Eye (tissue), 1 donor: ENCODE results near the gene CAPRIN1.
A peak's percentile ranks its signal among the peaks of the same experiment; 100 is the strongest.
"Not testable (repeated sequence)": the region's sequence is repeated elsewhere in the genome, so short reads cannot be mapped to it uniquely, and the experiment has no call there.

Experiments used
- DNase-seq: peaks from one replicate; pipeline ENCODE4 v3.0.0-alpha.2; 2015

The CAPRIN1 gene

DNA sequence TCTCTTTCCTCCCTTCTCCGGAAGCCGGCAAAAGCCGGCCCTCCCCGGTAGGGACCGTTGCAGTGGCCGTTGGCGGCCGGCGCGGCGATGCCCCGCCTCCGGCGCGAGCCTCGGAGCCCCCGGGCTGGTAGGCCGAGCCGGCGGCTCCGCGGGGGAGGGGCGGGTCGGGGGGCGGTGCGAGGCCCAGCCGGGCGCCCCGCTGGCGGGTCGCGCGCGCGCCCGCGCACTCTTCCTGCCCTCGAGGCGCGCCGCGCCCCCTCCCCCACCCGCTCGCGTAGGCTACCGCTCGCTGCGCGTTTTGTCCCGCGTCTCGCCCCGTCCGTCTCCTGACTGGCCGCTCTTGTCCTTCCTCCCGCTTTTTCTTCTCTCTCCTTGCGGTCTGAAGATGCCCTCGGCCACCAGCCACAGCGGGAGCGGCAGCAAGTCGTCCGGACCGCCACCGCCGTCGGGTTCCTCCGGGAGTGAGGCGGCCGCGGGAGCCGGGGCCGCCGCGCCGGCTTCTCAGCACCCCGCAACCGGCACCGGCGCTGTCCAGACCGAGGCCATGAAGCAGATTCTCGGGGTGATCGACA, 591 bp downstream of the CAPRIN1 start:
- DNase-seq = peak; percentile 96

DNA sequence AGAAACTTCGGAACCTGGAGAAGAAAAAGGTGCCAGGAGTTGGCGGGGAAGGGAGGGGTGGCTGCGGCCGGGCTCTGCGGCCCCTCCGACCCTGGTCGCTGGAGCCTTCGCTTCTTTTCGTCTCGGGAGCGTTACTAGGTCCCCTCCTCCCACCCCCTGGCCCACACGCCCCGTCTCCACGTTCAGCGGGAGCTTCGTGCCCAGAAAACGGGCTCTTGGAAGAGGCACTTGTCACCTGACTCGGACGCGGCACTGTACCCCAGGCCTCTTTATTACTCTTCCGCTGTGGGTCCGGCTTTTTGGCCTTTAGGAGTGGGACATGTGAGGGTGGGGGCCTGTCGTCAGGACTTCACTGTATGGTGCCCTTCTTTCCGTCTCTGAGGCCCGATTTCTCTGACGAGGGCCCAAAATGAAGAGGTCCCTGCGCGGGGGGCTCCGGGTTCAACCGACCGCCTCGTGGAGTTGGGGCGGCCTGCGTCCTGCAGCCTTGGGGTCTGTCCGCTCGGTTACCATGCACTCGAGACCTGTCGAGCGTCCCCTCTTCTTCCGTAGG, 1.2 kb downstream of the CAPRIN1 start:
- no peak for DNase-seq

DNA sequence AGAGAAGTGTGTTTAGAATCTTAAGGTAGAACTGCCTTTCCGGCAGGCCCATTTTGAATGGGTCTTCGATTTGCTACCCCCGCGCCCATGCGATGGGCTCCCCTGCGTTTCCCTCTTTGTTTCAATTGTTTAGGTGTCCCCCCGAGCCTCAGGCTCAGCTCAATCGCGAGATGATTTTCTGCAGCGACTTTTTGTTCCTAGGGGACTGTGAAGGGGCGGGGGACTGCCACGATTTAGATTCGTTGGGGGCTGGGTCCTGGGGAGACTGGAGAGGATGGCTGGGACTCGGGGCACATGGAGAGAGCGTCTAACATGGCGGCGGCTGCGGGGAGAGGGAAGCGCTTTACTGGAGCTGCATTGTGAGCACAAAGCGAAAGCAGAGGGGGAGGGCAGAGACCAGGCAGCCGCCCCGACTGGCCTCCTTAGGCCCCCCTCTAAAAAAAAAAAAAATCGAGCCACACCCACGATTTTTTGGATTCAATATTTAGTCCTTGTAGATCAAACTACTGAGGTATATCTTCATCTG, 1.7 kb downstream of the CAPRIN1 start:
- peak; percentile 91 for DNase-seq

DNA sequence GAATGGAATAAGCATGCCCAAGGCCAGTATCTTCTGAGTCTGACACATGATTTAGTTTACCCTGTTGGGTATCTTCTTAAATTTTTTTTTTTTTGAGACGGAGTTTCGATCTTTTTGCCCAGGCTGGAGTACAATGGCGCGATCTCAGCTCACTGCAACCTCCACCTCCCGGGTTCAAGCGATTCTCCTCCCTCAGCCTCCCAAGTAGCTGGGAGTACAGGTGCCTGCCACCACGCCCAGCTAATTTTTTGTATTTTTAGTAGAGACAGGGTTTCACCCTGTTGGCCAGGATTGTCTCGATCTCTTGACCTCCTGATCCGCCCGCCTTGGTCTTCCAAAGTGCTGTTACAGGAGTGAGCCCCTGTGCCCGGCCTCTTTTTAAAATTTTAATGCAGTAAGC, 2.8 kb downstream of the CAPRIN1 start:
- DNase-seq = not testable (repeated sequence)

DNA sequence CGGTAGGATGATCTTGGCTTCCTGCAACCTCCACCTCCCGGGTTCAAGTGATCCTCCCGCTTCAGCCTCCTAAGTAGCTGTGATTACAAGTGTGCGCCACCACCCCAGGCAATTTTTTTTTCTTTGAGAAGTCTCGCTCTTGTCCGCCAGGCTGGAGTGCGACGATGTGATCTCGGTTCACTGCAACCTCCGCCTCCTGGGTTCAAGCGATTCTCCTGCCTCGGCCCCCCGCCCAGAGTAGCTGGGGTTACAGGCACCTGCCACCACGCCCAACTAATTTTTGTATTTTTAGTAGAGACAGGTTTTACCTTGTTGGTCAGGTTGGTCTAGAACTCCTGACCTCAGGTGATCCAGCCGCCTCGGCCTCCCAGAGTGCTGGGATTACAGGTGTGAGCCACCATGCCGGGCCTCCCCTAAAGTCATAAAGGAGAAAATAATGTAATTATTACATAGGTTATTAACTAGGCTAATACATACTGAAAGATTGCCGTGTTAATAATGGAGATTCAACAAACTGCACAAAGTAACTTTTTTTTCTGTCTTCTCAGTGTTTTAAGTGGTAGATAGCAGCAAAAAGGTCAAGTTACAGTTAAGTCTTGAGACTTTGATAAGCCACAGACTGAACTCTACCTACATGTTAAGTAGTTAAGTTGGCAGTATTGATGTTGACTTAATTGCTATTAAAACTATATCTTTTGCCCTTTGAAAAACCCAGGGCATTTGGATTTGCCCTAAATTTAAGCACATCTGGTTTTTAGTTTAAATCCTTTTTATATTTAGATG, 3.9 kb downstream of the CAPRIN1 start:
- no peak for DNase-seq

DNA sequence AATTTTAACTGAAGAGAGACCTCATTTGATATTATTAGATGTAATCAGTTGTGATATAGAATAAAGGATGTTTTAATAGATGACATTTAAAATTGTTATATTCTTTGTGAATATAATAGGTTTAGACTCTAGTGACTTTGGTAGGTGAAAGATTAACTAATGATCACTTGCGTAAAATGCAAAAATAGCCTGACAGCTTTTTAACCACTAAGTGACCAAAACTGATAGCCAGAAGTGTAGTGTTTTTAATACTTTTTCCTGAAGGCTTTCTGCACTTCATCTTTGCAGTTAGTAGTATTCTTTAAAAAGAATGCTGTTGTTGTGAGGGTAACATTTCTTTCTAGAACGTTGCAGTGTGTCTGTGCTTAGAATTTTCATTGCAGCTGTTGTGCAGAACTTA, 5.1 kb downstream of the CAPRIN1 start:
- DNase-seq = no peak

DNA sequence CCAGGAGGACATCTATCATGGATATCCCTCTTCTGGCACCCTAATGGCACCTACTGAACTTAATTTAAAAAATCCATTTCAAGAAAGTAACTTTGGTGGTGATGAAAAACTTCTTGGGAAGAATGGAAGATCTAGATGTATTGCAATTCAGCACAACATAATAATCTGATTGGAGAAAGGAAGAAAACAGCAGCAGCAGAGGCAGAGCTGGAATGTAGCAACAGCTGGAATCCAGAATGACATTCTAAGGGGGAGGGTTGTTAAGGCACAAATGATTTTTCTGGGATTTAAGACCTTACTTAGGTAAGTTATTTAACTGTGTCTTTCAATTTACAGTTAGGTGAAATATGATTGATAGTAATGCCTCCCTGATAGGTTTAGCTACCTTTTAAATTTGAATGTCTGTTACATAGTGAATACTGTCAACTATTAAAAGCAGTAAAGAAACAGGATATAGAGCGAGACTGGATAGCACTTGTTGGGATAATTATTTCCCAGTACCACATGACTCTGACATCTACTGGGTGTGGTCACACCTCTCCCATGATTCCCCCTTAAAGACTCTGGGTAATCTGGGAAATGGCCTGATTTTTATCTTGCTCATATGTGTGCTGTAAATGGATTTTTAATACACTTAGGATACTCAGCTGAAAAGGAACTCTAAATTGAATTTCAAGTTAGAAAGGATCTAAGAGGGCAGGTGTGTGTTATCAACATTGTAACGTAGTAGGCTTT, 11.7 kb downstream of the CAPRIN1 start:
- no peak for DNase-seq

DNA sequence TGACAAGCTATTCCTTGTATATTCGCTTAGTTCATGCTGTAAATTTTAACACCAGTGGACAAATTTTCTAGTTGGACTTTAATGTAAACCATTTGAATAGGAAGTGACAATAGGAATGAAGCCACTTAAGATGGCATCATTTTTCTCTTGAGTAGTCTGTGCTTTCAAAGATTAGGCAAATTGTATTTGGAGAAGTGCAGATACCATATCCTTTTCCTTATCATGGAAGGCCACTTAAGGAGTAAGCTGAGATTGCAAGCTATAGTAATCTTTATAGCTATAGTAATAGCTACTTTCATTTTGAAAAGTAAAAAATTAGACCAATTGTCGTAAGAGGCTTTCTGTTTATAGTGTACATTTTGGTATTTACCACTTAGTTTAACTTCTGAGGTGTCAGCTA, 12.8 kb downstream of the CAPRIN1 start:
- no peak for DNase-seq

DNA sequence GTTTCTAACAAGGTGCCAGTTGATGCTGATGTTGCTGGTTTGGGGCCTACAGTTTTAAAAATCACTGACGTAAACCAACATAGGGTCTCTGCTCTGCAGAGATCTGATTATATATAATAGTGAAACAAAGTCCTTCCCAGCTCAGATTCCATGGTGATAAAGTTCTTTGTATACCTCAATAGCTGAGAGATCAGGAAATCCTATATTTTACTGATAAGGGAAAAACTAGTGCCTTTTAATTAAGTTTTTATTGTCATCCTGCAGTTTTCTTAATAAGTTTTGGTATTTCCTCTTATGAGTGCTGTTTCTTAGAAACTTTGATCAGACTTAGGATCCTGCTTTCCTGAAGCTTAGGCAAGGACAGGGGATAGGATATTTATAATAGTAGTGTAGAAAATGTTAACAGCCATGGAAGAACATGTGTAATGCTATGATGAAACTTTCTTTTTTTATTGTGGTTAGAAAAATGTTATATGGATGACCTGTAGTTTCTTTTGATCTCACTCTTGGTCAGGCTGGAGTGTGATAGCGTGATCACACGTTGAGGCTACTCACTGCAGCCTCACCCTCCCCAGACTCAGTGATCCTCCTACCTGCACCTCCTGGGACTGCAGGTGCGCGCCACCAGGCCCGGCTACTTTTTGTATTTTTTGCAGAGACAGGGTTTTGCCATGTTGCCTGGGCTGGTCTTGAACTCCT, 14.1 kb downstream of the CAPRIN1 start:
- DNase-seq = no peak

DNA sequence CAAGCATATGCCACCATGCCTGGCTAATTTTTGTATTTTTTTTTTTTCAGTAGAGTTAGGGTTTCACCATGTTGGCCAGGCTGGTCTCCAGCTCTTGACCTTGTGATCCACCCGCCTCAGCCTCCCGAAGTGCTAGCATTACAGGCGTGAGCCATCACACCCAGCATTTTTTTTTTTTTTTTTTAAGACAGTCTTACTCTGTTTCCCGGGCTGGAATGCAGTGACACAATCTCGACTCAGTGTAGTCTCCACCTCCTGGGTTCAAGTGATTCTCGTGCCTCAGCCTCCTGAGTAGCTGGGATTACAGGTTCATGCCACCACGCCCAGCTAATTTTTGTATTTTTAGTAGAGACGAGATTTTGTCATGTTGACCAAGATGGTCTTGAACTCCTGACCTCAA, 15.2 kb downstream of the CAPRIN1 start:
- DNase-seq = not testable (repeated sequence)

DNA sequence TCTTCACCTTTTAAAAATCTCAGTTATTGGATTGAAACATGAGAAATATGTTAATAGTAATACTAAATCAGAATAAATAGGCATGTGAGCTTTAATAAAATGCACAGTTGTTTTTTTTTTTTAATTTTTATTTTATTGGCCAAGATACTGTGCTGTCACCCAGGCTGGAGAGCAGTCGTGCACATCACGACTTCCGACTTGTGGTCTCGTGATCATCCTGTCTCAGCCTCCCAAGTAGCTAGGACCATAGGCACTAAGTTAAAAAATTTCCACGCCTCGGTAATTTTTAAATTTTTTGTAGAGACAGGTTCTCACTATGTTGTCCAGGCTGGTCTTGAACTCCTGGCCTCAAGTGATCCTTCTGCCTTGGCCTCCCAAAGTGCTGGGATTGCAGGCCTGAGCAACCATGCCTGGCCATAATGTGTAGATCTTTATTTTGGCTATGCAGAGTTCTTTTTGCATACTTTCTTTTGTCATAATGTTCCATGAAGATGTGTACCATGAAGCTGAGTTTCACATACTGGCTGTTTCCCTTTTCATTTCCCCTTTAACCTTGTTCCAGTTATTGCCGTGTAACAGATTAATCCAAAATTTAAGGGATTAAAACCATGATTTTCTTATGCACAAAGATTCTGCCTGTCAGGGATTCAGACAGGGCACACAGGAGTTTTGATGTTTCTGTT, 16.0 kb downstream of the CAPRIN1 start:
- no peak for DNase-seq

DNA sequence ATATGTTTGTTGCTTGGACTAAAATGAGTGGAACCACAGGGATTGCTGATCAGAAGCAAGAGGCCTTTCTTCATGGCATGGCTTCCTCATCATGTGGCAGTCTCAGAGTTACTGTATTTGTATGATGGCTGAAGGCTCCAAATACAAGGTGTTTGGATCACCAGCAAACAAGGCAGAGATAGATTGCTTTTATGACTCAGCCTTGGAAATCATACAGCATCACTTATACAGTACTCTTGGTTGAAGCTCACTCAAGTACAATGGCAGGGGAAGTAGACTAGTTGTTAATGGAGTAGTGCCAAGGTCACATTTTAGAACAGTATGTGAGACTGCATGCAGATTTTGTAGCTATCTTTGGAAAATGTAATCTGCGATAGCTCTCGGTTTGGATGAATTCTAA, 16.6 kb downstream of the CAPRIN1 start:
- no peak for DNase-seq

DNA sequence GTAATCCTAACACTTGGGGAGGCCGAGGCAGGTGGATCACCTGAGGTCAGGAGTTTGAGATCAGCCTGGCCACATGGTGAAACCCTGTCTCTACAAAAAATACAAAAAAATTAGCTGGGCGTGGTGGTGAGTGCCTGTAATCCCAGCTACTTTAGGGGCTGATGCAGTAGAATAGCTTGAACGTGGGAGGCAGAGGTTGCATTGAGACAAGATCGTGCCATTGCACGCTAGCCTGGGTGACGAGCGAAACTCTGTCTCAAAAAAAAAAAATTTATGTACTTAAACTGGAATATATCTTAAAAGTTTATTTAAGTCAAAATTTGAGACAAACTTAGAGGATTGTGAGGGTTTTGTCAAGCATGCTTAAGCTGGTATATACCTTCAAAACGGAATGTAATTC, 19.8 kb downstream of the CAPRIN1 start:
- not testable (repeated sequence) for DNase-seq

DNA sequence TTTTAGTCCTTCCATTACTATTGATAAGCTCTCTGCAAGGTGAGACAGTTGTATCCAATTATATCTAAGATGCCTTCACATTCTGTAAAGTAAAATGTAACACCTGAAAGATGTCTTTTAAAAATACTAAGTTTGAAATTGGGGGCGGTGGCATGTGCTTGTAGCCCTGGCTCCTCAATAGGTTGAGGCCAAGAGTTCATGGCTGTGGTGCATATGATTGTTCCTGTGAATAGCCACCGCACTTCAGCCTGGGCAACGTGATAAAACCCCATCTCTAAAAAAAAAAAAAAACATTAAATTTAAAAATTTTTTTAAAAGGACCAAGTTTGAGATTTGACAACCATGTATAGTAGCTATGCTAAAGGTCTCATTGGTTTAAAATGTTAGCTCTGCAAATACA, 20.5 kb downstream of the CAPRIN1 start:
- no peak for DNase-seq

DNA sequence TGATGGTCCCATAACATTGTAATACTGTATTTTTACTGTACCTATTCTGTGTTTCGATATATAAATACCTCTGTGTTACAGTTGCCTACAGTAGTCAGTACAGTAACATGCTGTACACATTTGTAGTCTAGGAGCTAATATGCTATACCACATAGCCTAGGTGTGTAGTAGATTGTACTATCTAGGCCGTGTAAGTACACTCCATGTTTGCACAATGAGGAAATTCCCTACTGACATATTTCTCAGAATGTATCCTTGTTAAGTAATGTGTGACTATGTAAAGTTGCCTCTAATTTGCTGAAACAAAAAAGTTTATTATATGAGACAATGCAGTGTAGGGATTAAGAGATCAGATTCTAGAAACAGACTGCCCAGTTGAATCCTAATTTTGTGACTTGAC, 21.3 kb downstream of the CAPRIN1 start:
- no peak for DNase-seq

DNA sequence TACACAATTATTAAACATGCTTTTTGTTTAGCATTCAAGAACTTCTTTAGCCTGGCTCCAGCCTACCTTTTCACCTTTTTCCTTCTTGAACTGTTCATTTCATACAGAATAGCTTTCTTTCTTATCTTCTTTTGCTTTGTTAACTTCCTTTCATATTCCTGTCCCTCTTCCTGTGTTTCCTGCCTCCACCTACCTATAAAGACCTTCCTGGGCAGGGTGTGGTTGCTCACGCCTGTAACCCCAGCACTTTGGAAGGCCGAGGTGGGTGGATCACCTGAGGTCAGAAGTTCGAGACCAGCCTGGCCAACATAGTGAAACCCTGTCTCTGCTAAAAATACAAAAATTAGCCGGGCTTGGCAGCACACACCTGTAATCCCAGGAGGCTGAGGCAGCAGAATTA, 22.9 kb downstream of the CAPRIN1 start:
- DNase-seq = no peak

DNA sequence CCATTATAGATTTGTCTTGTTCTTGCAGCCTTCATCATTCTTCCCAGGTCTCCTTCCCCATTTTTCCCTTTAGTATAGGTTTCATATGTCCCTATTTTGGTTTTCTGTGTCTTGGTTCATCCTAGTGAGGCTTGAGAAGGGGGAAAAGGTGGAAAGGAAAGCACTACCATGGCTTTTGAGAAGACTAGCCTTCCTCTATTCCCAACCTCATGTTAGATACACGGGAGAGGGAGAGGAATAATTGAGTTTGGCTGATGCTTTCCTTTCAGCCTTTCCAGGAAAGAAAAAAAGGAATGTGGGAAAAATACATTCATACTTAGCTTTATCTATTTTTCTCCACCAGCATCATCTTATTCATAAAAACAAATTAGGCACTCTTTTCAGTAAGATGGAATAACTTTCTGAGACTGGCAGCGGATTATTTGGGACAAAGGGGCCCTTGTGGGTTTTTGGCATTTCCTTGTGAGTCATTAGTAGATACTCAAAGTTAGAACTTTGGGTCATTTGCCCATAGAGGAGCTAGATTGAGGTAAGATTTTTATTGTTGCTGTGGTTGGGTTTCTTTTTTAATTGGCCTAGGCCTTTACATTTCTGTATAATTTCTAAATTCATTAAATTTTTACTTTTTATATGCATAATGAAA, 23.8 kb downstream of the CAPRIN1 start:
- no peak for DNase-seq

DNA sequence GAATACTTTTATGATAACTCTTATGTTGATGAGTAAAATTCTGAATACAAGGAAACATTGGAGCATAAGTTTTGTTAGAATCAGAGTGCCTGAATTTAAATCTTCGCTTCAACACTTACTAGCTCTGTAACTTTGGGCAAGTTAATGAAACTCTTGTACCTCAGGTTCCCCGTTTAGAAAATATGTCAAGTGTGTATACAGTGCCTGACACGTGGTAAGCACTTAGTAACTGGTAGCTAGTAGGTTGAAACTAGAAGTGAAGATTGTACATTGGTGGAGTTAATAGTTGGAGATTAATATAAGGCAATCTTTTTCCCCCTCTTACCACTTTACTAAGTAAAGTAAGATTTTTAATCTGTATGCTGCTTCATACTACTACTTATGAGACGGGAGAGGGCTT, 29.1 kb downstream of the CAPRIN1 start:
- no peak for DNase-seq

DNA sequence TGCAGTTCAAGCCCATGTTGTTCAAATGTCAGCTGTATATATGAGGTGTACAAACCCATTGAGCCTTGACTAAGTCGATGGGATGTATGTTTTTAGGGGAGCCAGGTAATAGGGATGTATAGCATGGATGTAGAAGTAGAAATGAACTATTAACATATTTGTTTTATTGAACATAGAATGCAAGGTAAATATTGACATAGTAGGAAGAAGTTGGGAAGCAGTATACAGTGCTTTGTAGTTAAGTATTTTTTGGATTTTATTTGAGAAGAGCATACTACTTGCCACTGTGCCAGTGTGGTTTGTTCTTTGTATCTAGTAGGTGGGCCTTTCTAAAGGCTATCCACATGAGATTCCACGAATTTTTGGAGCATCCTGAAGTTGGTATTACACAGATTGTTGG, 33.1 kb downstream of the CAPRIN1 start:
- DNase-seq = no peak

DNA sequence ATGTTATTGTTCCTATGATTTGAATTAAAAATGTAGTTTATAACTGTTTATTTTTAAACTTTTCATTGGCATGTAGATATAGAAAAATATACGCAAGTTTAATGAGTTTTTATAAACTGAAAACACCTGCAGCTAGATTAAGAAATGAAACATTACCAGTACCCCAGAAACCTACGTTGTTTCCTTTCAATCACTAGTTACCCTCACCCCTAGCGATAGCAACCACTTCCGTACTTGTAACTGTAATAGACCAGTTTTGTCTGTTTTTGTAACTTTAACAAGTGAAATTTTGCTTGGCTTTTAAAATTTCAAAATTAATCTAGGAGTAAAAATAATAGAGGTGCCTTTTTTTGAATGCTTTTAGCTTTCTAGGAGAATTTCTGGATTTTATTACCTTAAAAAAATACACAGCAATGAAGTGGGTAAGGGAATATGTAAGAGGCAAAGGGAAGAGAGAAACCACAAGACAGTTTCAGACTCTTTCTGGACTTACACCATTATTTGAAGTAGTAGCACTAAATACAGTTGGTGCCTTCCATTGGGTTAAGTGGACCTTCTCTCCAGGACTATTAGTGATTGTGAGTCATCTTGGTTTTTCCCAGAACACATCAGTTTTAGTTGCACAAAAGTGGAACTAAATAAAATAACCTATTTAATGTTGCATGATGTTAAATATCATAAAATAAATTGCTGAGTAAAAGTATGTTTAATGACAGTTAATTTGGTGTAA, 35.2 kb downstream of the CAPRIN1 start:
- no peak for DNase-seq

DNA sequence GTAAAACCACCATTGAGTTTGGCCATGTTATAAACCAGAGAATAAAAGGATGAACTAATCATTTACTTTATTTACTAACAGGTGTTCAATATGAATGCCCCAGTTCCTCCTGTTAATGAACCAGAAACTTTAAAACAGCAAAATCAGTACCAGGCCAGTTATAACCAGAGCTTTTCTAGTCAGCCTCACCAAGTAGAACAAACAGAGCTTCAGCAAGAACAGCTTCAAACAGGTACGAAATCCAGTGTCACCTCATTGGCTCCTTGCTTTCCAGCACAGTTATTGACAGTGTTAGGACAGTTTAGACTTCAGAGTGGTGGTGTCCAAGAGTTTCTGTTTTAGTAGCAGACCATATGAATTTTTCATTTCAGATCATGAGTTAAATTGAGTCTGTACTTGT, 40.3 kb downstream of the CAPRIN1 start:
- no peak for DNase-seq
